ENCODE results near the gene DHPS.
"Not testable (repeated sequence)": the region's sequence is repeated elsewhere in the genome, so short reads cannot be mapped to it uniquely, and the experiment has no call there.

DHPS gene

DNA sequence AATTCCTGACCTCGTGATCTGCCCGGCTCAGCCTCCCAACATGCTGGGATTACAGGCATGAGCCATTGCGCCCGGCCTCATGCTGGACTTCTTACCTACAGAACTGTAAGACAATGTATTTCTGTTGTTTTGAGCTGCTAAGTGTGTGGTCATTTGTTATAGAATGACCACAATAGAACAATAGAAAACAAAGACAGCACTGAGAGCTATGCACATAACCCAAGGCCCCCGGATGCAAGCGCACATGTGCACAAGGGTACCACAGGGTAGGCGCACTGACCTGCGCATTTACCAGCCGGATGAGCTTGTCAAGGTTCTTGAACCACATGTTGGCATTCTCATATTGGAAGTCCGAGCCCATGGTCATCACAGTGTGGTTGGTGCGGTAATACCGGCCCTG, 20.7 kb downstream of the DHPS start:
- Histone ChIP-seq H3K27me3 (ENCODE audit: control insufficient read depth, insufficient read depth, low read length) (no peaks in the 10 kb centered on the region), H3K36me3 (ENCODE audit: control insufficient read depth, insufficient read depth, low read length) (peaks cover 38% of the 10 kb centered on the region), H3K27ac (ENCODE audit: low read depth, low read length) (no peak overlapping the region), H3K9ac (ENCODE audit: low read depth, low read length) (no peak overlapping the region), H3K4me3 (ENCODE audit: low read depth, low read length) (no peak overlapping the region), H3K4me1 (ENCODE audit: control insufficient read depth, insufficient read depth, low read length) (no peaks in the 10 kb centered on the region), H3K9me3 (ENCODE audit: control insufficient read depth, insufficient read depth, low read length) (no peaks in the 10 kb centered on the region)

DNA sequence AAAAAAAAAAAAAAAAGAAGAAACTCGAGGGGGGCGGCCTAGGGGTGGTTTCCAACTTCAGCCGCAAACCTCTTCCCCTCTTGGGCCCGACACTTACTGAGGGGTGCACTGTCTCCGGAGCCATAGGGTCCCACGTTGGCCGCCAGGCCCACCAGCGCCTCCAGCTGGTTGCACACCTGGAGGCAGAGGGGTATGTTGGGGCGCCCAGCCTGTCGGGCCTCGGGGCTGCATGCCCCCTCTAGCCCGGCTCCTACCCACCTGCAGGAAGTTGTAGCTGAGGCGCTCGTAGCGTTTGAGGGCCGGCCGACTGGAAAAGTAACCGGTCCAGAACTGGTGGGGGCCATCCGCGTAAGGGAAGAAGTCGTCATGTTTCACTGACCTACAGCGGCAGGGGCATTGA, 23.7 kb downstream of the DHPS start:
- H3K9me3 ChIP-seq (ENCODE audit: control insufficient read depth, insufficient read depth, low read length) = no peaks in the 10 kb centered on the region
- H3K27ac ChIP-seq (ENCODE audit: low read depth, low read length) = no peak overlapping the region
- no peak overlapping the region for H3K4me3 ChIP-seq (ENCODE audit: low read depth, low read length)
- no peaks in the 10 kb centered on the region for H3K27me3 ChIP-seq (ENCODE audit: control insufficient read depth, insufficient read depth, low read length)
- peaks cover 35% of the 10 kb centered on the region for H3K36me3 ChIP-seq (ENCODE audit: control insufficient read depth, insufficient read depth, low read length)
- H3K9ac ChIP-seq (ENCODE audit: low read depth, low read length) = no peak overlapping the region
- no peaks in the 10 kb centered on the region for H3K4me1 ChIP-seq (ENCODE audit: control insufficient read depth, insufficient read depth, low read length)

DNA sequence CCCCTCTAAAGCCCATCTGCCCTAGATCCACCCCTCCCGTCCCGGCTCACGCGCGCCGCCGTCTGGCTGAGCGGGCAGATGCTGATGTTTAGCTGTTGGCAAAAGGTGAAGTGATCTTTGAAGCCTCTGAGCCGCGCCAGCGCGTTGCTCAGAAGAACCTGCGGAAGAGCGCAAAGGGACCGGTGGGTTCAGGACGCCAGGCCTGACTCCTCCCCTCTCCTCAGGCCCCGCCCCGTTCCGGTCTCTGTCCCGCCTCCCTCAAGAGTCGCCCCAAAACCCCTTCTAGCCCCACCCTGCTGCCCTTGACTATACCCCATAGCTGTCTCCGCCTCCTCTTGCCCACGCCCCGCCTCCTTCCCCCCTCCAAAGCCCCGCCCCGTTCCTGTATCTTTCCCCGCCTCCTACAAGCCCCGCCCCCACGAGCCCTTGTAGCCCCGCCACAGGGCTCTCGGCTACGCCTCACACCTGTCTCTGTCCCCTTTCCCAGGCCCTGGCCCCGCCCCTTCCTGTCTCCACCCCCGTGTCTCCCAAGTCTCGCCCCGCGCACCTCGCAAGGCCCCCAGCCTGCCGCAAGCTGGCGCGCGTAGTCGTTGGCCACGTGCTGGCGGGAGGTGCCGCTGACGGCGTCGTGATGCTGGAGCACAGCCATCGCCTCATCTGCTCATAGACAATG, 24.6 kb downstream of the DHPS start:
- Histone ChIP-seq H3K36me3 (ENCODE audit: control insufficient read depth, insufficient read depth, low read length) (peaks cover 34% of the 10 kb centered on the region), H3K9ac (ENCODE audit: low read depth, low read length) (no peak overlapping the region), H3K4me3 (ENCODE audit: low read depth, low read length) (no peak overlapping the region)

DNA sequence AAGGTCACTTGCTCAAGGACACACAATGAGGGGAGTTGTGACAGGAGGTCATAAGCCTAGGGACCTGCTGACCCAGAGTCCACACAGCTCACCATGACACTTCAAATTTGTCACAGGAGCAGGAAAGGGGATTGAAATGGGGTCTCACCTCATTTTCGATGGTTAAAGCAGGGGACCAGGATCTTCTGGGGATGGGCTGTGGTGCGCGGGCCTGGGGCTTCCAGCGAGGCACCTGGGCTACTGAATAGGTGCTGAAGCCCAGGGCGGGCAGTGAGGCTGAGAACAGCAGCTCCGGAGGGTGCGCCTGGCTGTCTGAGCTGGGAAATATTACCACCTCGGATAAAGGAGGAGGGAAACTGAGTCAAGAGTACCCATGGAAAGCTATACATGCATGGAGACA, 26.1 kb downstream of the DHPS start:
- H3K4me1 ChIP-seq (ENCODE audit: control insufficient read depth, insufficient read depth, low read length) = no peaks in the 10 kb centered on the region
- H3K27ac ChIP-seq (ENCODE audit: low read depth, low read length) = no peak overlapping the region
- no peaks in the 10 kb centered on the region for H3K9me3 ChIP-seq (ENCODE audit: control insufficient read depth, insufficient read depth, low read length)
- H3K4me3 ChIP-seq (ENCODE audit: low read depth, low read length) = no peak overlapping the region
- H3K27me3 ChIP-seq (ENCODE audit: control insufficient read depth, insufficient read depth, low read length) = no peaks in the 10 kb centered on the region
- H3K36me3 ChIP-seq (ENCODE audit: control insufficient read depth, insufficient read depth, low read length) = peaks cover 25% of the 10 kb centered on the region
- no peak overlapping the region for H3K9ac ChIP-seq (ENCODE audit: low read depth, low read length)

More for the DNA sequence above, 24.6 kb downstream of the DHPS start:
- Histone ChIP-seq H3K27me3 (ENCODE audit: control insufficient read depth, insufficient read depth, low read length) (no peaks in the 10 kb centered on the region), H3K4me1 (ENCODE audit: control insufficient read depth, insufficient read depth, low read length) (no peaks in the 10 kb centered on the region), H3K9me3 (ENCODE audit: control insufficient read depth, insufficient read depth, low read length) (no peaks in the 10 kb centered on the region), H3K27ac (ENCODE audit: low read depth, low read length) (no peak overlapping the region)

DNA sequence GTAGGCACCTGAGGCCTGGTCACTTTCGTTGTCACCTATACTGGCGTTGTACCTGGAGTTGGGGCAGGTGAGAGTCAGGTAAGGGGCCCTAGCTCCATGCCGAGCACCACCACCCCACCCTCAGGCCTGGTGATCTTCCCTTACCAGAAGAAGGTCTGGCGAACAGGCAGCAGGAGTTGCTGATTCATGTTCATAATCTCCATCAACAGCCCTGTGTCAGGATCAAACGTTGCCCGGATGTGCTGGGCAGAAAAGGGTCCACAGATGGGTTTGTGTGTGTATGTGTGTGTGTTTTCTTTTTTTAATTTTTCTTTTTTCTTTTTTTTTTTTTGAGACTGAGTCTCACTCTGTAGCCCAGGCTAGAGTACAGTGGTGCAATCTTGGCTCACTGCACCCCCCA, 29.5 kb downstream of the DHPS start:
- Histone ChIP-seq H3K4me1 (ENCODE audit: control insufficient read depth, insufficient read depth, low read length) (no peaks in the 10 kb centered on the region), H3K27ac (ENCODE audit: low read depth, low read length) (no peak overlapping the region), H3K9me3 (ENCODE audit: control insufficient read depth, insufficient read depth, low read length) (no peaks in the 10 kb centered on the region), H3K9ac (ENCODE audit: low read depth, low read length) (no peak overlapping the region), H3K27me3 (ENCODE audit: control insufficient read depth, insufficient read depth, low read length) (no peaks in the 10 kb centered on the region), H3K36me3 (ENCODE audit: control insufficient read depth, insufficient read depth, low read length) (peaks cover 21% of the 10 kb centered on the region), H3K4me3 (ENCODE audit: low read depth, low read length) (no peak overlapping the region)

DNA sequence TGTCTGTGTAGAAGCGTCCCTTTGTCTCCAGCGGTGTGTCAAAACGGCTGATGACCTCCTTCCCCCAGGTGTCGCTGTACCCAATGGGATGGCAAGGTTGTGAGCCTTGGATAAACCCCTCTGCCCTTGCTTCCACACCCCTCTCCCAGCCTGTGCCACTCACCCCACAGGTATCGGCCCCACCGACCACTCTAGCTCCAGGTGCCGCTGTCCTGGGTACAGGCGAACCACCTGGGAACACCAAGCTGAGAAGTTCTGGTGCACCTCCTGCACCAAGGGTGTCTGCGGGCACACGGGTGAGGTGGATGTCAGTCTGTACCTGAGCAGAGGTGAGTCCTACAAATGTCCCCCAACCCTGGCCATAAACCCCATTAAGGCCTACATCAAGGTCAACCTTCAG, 31.7 kb downstream of the DHPS start:
- Histone ChIP-seq H3K9me3 (ENCODE audit: control insufficient read depth, insufficient read depth, low read length) (no peaks in the 10 kb centered on the region), H3K4me3 (ENCODE audit: low read depth, low read length) (no peak overlapping the region), H3K27me3 (ENCODE audit: control insufficient read depth, insufficient read depth, low read length) (no peaks in the 10 kb centered on the region), H3K36me3 (ENCODE audit: control insufficient read depth, insufficient read depth, low read length) (peaks cover 4% of the 10 kb centered on the region), H3K9ac (ENCODE audit: low read depth, low read length) (no peak overlapping the region), H3K4me1 (ENCODE audit: control insufficient read depth, insufficient read depth, low read length) (0 out of 2 replicates have a peak, but pooled peaks cover 3% of the 10 kb centered on the region), H3K27ac (ENCODE audit: low read depth, low read length) (no peak overlapping the region)

DNA sequence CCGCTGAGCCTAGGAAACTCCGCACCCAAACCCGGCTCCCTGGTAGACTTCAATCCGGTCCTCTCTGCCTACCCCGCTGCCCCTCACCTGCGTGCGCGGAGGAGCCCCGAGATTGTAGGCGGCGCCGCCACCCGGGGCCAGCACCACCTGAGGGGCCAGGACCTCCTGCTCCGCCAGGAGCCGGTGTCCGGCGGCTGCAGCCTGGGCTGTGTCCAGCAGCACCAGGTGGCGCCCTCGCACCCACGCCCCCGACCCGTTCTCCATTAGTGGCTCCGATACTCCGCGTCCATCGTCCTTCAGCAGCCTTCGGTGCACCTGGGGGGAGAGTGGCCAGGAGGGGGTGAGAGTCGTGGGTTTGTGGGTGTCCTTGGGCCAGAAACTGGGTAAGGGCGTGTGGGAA, 33.6 kb downstream of the DHPS start:
- no peaks in the 10 kb centered on the region for H3K9me3 ChIP-seq (ENCODE audit: control insufficient read depth, insufficient read depth, low read length)
- H3K36me3 ChIP-seq (ENCODE audit: control insufficient read depth, insufficient read depth, low read length) = no peaks in the 10 kb centered on the region
- H3K4me3 ChIP-seq (ENCODE audit: low read depth, low read length) = peak overlapping the region; percentile 54

DNA sequence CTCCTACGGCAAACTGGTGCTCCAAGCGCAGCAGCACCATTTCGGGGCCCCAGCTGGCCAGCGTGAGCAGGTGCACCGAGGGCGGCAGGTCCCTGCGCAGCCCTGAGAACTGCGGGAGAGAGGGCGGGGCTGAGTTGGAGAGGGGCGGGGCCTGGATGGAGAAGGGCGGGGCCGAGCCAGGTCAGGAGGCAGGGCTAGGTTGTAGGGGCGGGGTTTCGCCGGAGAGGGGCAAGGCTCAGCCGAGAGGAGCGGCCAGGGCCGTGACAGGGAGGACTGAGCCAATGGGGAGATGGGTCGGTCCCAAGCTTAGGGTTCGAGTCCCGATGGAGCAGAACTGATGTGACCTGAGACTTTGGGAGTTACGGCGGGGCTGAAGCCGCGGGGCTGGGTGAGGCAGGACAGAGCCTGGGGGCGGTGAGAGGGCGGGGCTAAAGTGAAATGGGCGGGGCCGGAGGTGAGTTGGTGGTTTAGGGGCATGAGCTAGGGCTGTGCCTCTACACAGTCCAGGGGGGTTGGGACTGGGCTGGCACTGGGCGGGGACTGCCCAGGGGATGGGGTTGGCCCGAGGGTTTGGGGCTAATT, 34.1 kb downstream of the DHPS start:
- no peaks in the 10 kb centered on the region for H3K36me3 ChIP-seq (ENCODE audit: control insufficient read depth, insufficient read depth, low read length)
- H3K9ac ChIP-seq (ENCODE audit: low read depth, low read length) = no peak overlapping the region
- no peaks in the 10 kb centered on the region for H3K27me3 ChIP-seq (ENCODE audit: control insufficient read depth, insufficient read depth, low read length)
- peak overlapping the region; percentile 54 for H3K4me3 ChIP-seq (ENCODE audit: low read depth, low read length)
- 0 out of 2 replicates have a peak, but pooled peaks cover 3% of the 10 kb centered on the region for H3K4me1 ChIP-seq (ENCODE audit: control insufficient read depth, insufficient read depth, low read length)
- H3K9me3 ChIP-seq (ENCODE audit: control insufficient read depth, insufficient read depth, low read length) = no peaks in the 10 kb centered on the region
- no peak overlapping the region for H3K27ac ChIP-seq (ENCODE audit: low read depth, low read length)

More for the DNA sequence above, 33.6 kb downstream of the DHPS start:
- Histone ChIP-seq H3K27ac (ENCODE audit: low read depth, low read length) (no peak overlapping the region), H3K27me3 (ENCODE audit: control insufficient read depth, insufficient read depth, low read length) (no peaks in the 10 kb centered on the region), H3K9ac (ENCODE audit: low read depth, low read length) (no peak overlapping the region), H3K4me1 (ENCODE audit: control insufficient read depth, insufficient read depth, low read length) (0 out of 2 replicates have a peak, but pooled peaks cover 3% of the 10 kb centered on the region)

DNA sequence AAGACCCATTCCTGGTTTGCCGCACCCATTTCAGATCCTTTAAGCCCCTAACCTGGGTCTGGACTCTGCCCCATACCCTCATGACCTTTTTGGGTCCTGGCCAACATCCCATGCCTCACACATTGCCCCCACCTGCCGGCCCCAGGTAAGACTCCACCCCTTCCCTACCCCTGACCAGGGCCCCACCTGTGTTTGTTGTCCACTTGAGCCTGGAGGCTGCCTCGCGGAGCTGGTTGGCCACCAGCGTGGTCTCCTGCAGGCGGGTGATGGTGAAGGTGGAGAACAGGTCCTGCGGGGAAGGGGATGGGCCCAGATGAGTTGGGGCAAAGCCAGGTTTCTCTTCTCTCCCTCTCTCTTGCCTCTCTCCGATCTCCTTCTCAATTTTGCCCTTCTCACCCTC, 34.6 kb downstream of the DHPS start:
- Histone ChIP-seq H3K27me3 (ENCODE audit: control insufficient read depth, insufficient read depth, low read length) (no peaks in the 10 kb centered on the region), H3K4me3 (ENCODE audit: low read depth, low read length) (no peak overlapping the region), H3K36me3 (ENCODE audit: control insufficient read depth, insufficient read depth, low read length) (no peaks in the 10 kb centered on the region), H3K4me1 (ENCODE audit: control insufficient read depth, insufficient read depth, low read length) (0 out of 2 replicates have a peak, but pooled peaks cover 3% of the 10 kb centered on the region), H3K9me3 (ENCODE audit: control insufficient read depth, insufficient read depth, low read length) (no peaks in the 10 kb centered on the region), H3K9ac (ENCODE audit: low read depth, low read length) (no peak overlapping the region), H3K27ac (ENCODE audit: low read depth, low read length) (no peak overlapping the region)

DNA sequence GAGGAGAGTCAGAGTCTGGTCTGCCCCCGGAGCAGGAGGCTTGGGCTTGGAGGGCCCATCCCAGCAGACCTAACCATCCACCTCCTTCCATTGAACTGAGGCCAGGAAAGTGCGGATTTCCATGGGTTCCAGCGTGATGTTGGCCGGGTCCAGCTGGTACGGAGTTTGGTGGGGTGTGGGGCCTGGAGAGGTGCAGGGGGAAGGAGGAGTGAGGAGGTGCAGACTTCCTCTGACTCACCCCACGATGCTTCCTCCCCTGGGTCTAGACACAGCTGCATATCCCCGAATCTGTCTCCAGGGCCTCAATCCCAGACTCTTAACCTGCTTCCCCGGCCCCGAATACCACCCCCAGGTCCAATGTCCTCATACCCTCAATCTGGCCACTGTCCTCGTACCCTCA, 35.1 kb downstream of the DHPS start:
- no peaks in the 10 kb centered on the region for H3K27me3 ChIP-seq (ENCODE audit: control insufficient read depth, insufficient read depth, low read length)
- H3K27ac ChIP-seq (ENCODE audit: low read depth, low read length) = no peak overlapping the region
- no peaks in the 10 kb centered on the region for H3K9me3 ChIP-seq (ENCODE audit: control insufficient read depth, insufficient read depth, low read length)
- H3K9ac ChIP-seq (ENCODE audit: low read depth, low read length) = no peak overlapping the region
- 0 out of 2 replicates have a peak, but pooled peaks cover 3% of the 10 kb centered on the region for H3K4me1 ChIP-seq (ENCODE audit: control insufficient read depth, insufficient read depth, low read length)
- no peak overlapping the region for H3K4me3 ChIP-seq (ENCODE audit: low read depth, low read length)
- no peaks in the 10 kb centered on the region for H3K36me3 ChIP-seq (ENCODE audit: control insufficient read depth, insufficient read depth, low read length)

DNA sequence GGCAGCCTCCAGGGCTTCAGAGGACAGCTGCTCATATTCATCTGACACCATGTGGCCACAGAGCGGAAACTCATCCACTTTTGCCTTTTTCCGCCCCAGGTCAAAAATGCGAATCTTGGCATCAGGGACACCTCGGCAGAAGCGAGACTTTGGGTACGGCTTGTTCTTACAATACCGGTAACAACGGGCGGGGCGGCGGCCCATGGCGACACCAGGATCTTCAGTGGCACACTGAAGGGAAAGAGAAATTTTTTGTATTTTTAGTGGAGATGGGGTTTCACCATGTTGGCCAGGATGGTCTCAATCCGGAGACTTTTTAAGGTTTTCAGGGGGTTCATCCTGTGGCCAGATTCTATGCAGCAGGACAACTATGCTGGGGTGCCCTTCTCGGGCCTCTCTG, 38.0 kb downstream of the DHPS start:
- H3K9me3 ChIP-seq (ENCODE audit: control insufficient read depth, insufficient read depth, low read length); H3K27me3 ChIP-seq (ENCODE audit: control insufficient read depth, insufficient read depth, low read length); H3K9ac ChIP-seq (ENCODE audit: low read depth, low read length); H3K4me1 ChIP-seq (ENCODE audit: control insufficient read depth, insufficient read depth, low read length); H3K27ac ChIP-seq (ENCODE audit: low read depth, low read length); H3K4me3 ChIP-seq (ENCODE audit: low read depth, low read length); H3K36me3 ChIP-seq (ENCODE audit: control insufficient read depth, insufficient read depth, low read length): not testable (repeated sequence)
